HG03460 (cell line): ENCODE measurements around the gene EMC6.
"Not testable (repeated sequence)": the region's sequence is repeated elsewhere in the genome, so short reads cannot be mapped to it uniquely, and the experiment has no call there.

Experiments used
- ATAC-seq: cut with Tn5 transposase; IDR thresholded peaks from one replicate; pipeline ENCODE4 v1.9.1; 2021; ENCODE audit not compliant: unreplicated experiment

EMC6 gene

GRCh38 chr17:3679531-3680126 lies 11.0 kb downstream of the EMC6 start:
- ATAC-seq, result no peak

GRCh38 chr17:3681057-3681456 lies 12.4 kb downstream of the EMC6 start:
- no peak for ATAC-seq

- ATAC-seq, result no peak
These were observed 13.0 kb downstream of the EMC6 start for GRCh38 chr17:3681565-3681964.

GRCh38 chr17:3682033-3682432 lies 13.4 kb downstream of the EMC6 start:
- no peak for ATAC-seq

DNA sequence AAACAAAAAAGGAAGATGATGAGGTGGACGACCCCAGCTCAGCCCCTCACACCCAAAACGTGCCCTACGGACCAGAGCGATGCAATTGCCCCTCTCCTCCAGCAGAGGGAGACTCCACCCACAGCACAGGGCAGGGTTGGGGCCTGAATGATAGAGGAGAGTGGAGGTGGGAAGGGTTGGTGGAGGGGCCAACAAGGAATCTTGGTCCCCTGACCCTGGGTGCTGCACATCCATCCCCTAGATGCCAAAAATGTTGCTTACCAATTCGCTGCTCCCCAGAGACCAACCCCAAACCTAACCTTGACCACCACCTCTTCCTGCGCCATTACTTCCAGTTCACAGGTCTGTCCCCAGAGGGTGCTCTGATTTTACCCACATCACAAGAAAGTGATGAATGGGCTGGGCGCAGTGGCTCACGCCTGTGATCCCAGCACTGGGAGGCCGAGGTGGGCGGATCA lies 14.5 kb downstream of the EMC6 start:
- ATAC-seq, result no peak

- no peak for ATAC-seq
These were observed 16.6 kb downstream of the EMC6 start for GRCh38 chr17:3685174-3685573.

- no peak for ATAC-seq
These were observed 19.5 kb downstream of the EMC6 start for GRCh38 chr17:3688027-3688553.

GRCh38 chr17:3688852-3689261 lies 20.2 kb downstream of the EMC6 start:
- no peak for ATAC-seq

DNA sequence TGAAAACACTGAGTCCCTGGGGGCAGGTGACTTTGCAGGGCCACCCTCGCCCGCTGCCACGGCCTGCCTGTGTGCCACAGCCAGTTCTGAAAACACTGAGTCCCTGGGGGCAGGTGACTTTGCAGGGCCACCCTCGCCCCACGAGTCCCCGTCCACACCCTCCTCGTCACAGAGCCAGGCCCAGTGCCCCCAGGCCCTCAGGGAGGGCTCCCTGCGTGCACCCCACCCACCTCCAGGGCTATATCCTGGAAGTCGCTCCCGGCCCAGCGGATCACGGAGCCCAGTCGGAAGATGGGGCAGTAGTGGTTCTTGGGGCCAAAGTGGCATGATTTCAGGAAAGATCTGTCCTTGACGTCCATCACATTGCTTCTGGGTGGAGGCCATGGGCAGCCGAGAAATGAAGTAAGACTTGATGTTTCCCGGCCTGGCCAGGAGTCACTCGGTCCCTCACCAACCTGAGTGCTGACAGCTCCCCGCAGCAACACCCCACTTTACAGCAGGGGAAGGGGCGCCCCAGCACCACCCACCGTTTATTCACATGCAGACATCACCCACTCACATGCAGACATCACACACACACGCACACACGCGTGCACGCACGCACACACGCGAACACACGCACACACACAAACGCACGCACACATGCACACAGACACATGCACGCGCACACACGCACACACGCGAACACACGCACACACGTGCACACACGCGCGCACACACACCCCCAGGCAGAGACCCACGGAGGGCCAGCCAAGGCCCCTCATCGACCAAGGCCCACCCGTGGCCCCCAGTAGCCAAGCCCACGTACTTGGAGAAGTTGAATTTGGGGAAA lies 20.9 kb downstream of the EMC6 start:
- no peak for ATAC-seq

DNA sequence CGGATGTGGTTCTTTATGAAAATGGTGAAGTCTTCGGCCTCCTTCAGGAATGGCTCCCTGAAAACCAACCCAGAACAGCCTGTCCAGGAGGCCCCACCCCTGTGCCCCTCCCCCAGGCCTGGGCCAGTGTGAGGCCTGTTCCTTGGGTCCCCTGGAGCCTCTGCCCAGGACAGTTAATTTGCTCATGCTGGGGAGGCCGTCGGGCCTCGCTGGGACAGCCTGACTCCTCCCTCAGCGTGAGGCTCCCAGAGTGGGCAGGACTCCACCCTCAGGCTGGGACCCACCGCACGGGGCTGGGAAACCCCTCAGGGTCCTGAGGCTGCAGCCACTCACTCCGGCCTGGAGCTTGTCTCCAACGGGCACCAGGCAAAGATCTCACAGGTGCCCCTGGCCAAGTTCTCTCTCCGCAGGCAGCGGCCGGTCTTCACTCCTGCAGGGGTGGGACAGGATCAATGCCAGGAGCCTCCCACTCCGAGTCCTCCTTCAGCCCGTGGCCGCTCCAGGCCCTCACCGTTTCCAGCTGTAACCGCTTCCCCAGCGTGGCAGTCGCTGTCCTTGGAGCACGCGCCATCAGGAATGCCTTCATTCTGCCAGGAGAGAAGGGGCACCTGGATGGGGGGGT lies 21.6 kb downstream of the EMC6 start:
- no peak for ATAC-seq

GRCh38 chr17:3691617-3692067 lies 23.0 kb downstream of the EMC6 start:
- no peak for ATAC-seq

DNA sequence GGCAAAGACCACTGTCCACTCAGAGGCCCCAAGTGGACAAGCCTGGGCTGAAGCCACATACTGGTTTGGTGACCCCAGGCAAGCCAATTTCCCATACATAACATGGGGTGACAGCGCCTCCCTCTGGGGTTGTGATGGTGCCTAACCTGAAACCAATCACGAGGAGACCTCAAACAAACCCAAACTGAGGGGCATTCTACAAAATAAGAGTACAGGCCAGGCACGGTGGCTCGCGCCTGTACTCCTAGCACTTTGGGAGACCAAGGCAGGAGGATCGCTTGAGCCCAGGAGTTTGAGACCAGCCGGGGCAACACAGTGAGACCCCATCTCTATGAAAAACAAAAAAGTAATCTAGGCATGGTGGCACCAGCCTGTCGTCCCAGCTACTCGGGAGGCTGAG lies 23.7 kb downstream of the EMC6 start:
- ATAC-seq, result no peak

GRCh38 chr17:3693141-3693540 lies 24.5 kb downstream of the EMC6 start:
- ATAC-seq, result no peak

GRCh38 chr17:3693829-3694231 lies 25.2 kb downstream of the EMC6 start:
- ATAC-seq, result no peak

- no peak for ATAC-seq
These were observed 26.6 kb downstream of the EMC6 start for GRCh38 chr17:3695129-3695722.

- ATAC-seq, result no peak
These were observed 27.3 kb downstream of the EMC6 start, which contains the start of gene P2RX5 for GRCh38 chr17:3695723-3696411. Gene P2RX5, minus strand, starts transcription at chr17:3696155. Its CDS starts 150 bp downstream, at chr17:3696005.

GRCh38 chr17:3697103-3697476 lies 28.5 kb downstream of the EMC6 start:
- no peak for ATAC-seq

GRCh38 chr17:3698139-3698538 lies 29.5 kb downstream of the EMC6 start:
- no peak for ATAC-seq

- no peak for ATAC-seq
These were observed 31.3 kb downstream of the EMC6 start for GRCh38 chr17:3699951-3700350.

DNA sequence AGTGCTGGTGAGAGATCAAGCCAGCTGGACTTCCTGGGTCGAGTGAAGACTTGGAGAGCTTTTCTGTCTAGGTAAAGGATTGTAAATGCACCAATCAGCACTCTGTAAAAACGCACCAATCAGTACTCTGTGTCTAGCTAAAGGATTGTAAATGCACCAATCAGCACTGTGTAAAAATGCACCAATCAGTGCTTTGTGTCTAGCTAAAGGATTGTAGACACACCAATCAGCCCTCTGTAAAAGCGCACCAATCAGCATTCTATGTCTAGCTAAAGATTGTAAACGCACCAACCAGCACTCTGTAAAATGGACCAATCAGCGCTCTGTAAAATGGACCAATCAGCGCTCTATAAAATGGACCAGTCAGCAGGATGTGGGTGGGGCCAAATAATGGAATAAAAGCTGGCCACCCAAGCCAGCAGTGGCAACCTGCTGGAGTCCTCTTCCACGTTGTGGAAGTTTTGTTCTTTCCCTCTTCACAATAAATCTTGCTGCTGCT lies 33.5 kb downstream of the EMC6 start:
- not testable (repeated sequence) for ATAC-seq
